ENCODE results near the gene PURB. TPM values are rescaled to one million over a fixed set of nuclear protein-coding genes. Genes with fewer than 3 reads are reported as not detected.
"Not testable (repeated sequence)": the region's sequence is repeated elsewhere in the genome, so short reads cannot be mapped to it uniquely, and the experiment has no call there.

Gene PURB
- 10 to 100 TPM in 11 of 12 donors, not detected in 1; 25.1 to 44.7 (median 36.1) TPM for polyA plus RNA-seq (ENCODE audit: insufficient read length in 12 of 12)
- long read RNA-seq, donor 1, full-length matches to known transcripts: 59 of 59 reads
- long read RNA-seq, donor 1, partial matches to known transcripts: 0 of 59 reads
- long read RNA-seq, donor 1, other reads (novel, unspliced or antisense): 0 of 59 reads
- long read RNA-seq, donor 2, full-length matches to known transcripts: 54 of 54 reads
- long read RNA-seq, donor 2, partial matches to known transcripts: 0 of 54 reads
- long read RNA-seq, donor 2, other reads (novel, unspliced or antisense): 0 of 54 reads
- long read RNA-seq, donor 3, full-length matches to known transcripts: 32 of 32 reads
- long read RNA-seq, donor 3, partial matches to known transcripts: 0 of 32 reads
- long read RNA-seq, donor 3, other reads (novel, unspliced or antisense): 0 of 32 reads
- long read RNA-seq, donor 4, full-length matches to known transcripts: 24 of 24 reads
- long read RNA-seq, donor 4, partial matches to known transcripts: 0 of 24 reads
- long read RNA-seq, donor 4, other reads (novel, unspliced or antisense): 0 of 24 reads
- long read RNA-seq, donor 5, full-length matches to known transcripts: 53 of 53 reads
- long read RNA-seq, donor 5, partial matches to known transcripts: 0 of 53 reads
- long read RNA-seq, donor 5, other reads (novel, unspliced or antisense): 0 of 53 reads
- long read RNA-seq, donor 6, full-length matches to known transcripts: 34 of 34 reads
- long read RNA-seq, donor 6, partial matches to known transcripts: 0 of 34 reads
- long read RNA-seq, donor 6, other reads (novel, unspliced or antisense): 0 of 34 reads
- long read RNA-seq, donor 7, full-length matches to known transcripts: 28 of 28 reads
- long read RNA-seq, donor 7, partial matches to known transcripts: 0 of 28 reads
- long read RNA-seq, donor 7, other reads (novel, unspliced or antisense): 0 of 28 reads
- long read RNA-seq, donor 8, full-length matches to known transcripts: 58 of 58 reads
- long read RNA-seq, donor 8, partial matches to known transcripts: 0 of 58 reads
- long read RNA-seq, donor 8, other reads (novel, unspliced or antisense): 0 of 58 reads
- long read RNA-seq, donor 9, full-length matches to known transcripts: 28 of 28 reads
- long read RNA-seq, donor 9, partial matches to known transcripts: 0 of 28 reads
- long read RNA-seq, donor 9, other reads (novel, unspliced or antisense): 0 of 28 reads
- long read RNA-seq, donor 10, full-length matches to known transcripts: 53 of 53 reads
- long read RNA-seq, donor 10, partial matches to known transcripts: 0 of 53 reads
- long read RNA-seq, donor 10, other reads (novel, unspliced or antisense): 0 of 53 reads
- long read RNA-seq, donor 11, full-length matches to known transcripts: 44 of 44 reads
- long read RNA-seq, donor 11, partial matches to known transcripts: 0 of 44 reads
- long read RNA-seq, donor 11, other reads (novel, unspliced or antisense): 0 of 44 reads

GRCh38 chr7:44885394-44886317 is at the start of gene PURB:
Gene PURB, minus strand, starts transcription at chr7:44885530. Its CDS starts 182 bp downstream, at chr7:44885348.
- peak; percentile 95 for DNase-seq

- no peak for DNase-seq
These were observed 49.7 kb upstream of the PURB start for GRCh38 chr7:44935016-44935415.

- DNase-seq: not testable (repeated sequence)
These were observed 49.2 kb upstream of the PURB start for GRCh38 chr7:44934510-44934909.

- DNase-seq: no peak
These were observed 45.6 kb upstream of the PURB start for GRCh38 chr7:44930921-44931320.

- no peak for DNase-seq
These were observed 37.0 kb upstream of the PURB start for GRCh38 chr7:44922351-44922694.

GRCh38 chr7:44921607-44922350 is 36.4 kb upstream of the PURB start:
- DNase-seq: peak; percentile 66

- DNase-seq: no peak
These were observed 34.8 kb upstream of the PURB start for GRCh38 chr7:44920119-44920518.

GRCh38 chr7:44918029-44918428 is 32.7 kb upstream of the PURB start:
- no peak for DNase-seq

GRCh38 chr7:44917465-44917864 is 32.1 kb upstream of the PURB start:
- DNase-seq: no peak

- no peak for DNase-seq
These were observed 29.8 kb upstream of the PURB start for GRCh38 chr7:44914992-44915607.

- no peak for DNase-seq
These were observed 27.5 kb upstream of the PURB start for GRCh38 chr7:44912775-44913347.

- no peak for DNase-seq
These were observed 26.6 kb upstream of the PURB start for GRCh38 chr7:44911911-44912310.

- DNase-seq: no peak
These were observed 24.5 kb upstream of the PURB start for GRCh38 chr7:44909596-44910389.

- no peak for DNase-seq
These were observed 21.6 kb upstream of the PURB start for GRCh38 chr7:44906965-44907364.

GRCh38 chr7:44905002-44905635 is 19.8 kb upstream of the PURB start:
- no peak for DNase-seq

GRCh38 chr7:44899443-44899842 is 14.1 kb upstream of the PURB start:
- no peak for DNase-seq

GRCh38 chr7:44898039-44898438 is 12.7 kb upstream of the PURB start:
- no peak for DNase-seq

Measured in muscle of arm (tissue), 14 donors.